PC-3 (cell line): ENCODE measurements around the gene USP53. TPM values are rescaled to one million over a fixed set of nuclear protein-coding genes. Genes with fewer than 3 reads are reported as not detected.

Experiments
- ATAC-seq: fragments of 200-7000 bp; cut with Tn5 transposase; 2 replicates; pipeline ENCODE4 v1.9.1; 2020; ENCODE audit warnings: mild to moderate bottlenecking, moderate library complexity
- BruUV-seq: library from RNA; stranded (reverse); fragments of 400-500 nt; replicated peaks from 2 replicates; lab custom pipeline; 2021; lab: Mats Ljungman, UMichigan
- CTCF ChIA-PET: fragments of 300-600 bp; sonication (Branson Sonifier 250); formaldehyde crosslinking; loops from one replicate; lab custom pipeline; 2022; ENCODE audit warnings: antibody characterized with exemption; lab: Charles Lee
- POLR2A ChIA-PET: fragments of 300-600 bp; sonication (Branson Sonifier 250); formaldehyde crosslinking; loops from one replicate; lab custom pipeline; 2022; ENCODE audit warnings: antibody characterized with exemption; ENCODE audit not compliant: unreplicated experiment; lab: Charles Lee
- DNase-seq: peaks from one replicate; pipeline ENCODE4 v3.0.0-alpha.2; 2015
- H2AFZ ChIP-seq: fragments of 300-600 bp; sonication (generic); 2 replicates; pipeline ENCODE4 v1.6.0; 2016; ENCODE audit warnings: antibody characterized with exemption, low read length
- H3F3A ChIP-seq: fragments of 300-600 bp; sonication (generic); one replicate; pipeline ENCODE4 v1.6.0; 2017; ENCODE audit warnings: antibody characterized with exemption, low read length, control low read depth, mild to moderate bottlenecking; ENCODE audit not compliant: unreplicated experiment
- H3K27ac ChIP-seq: fragments of 300-600 bp; sonication (generic); 2 replicates; pipeline ENCODE4 v1.5.1; 2016; ENCODE audit warnings: mild to moderate bottlenecking, low read length
- H3K27me3 ChIP-seq: fragments of 300-600 bp; sonication (generic); 2 replicates; pipeline ENCODE4 v1.6.1; 2016; ENCODE audit warnings: low read length, mixed read lengths
- H3K36me3 ChIP-seq: fragments of 300-600 bp; sonication (generic); 2 replicates; pipeline ENCODE4 v1.6.1; 2016; ENCODE audit warnings: low read depth, mixed run types, low read length, mixed read lengths
- H3K4me1 ChIP-seq: fragments of 300-600 bp; sonication (generic); 2 replicates; pipeline ENCODE4 v1.5.1; 2016; ENCODE audit warnings: low read length; ENCODE audit not compliant: insufficient read depth
- H3K4me2 ChIP-seq: fragments of 300-600 bp; sonication (generic); 2 replicates; pipeline ENCODE4 v1.6.0; 2016; ENCODE audit warnings: low read length
- H3K4me3 ChIP-seq: fragments of 300-600 bp; sonication (generic); 2 replicates; pipeline ENCODE4 v1.5.1; 2016; ENCODE audit warnings: mild to moderate bottlenecking, low read length, mixed read lengths
- H3K79me2 ChIP-seq: fragments of 300-600 bp; sonication (generic); 2 replicates; pipeline ENCODE4 v1.6.1; 2017; ENCODE audit warnings: low read length, mixed read lengths
- H3K9ac ChIP-seq: fragments of 300-600 bp; sonication (generic); 2 replicates; pipeline ENCODE4 v1.6.0; 2016; ENCODE audit warnings: mild to moderate bottlenecking, low read length
- H3K9me2 ChIP-seq: fragments of 300-600 bp; sonication (generic); replicated peaks from 2 replicates; pipeline ENCODE4 v1.6.1; 2016; ENCODE audit warnings: mixed run types, low read length, mixed read lengths
- H3K9me3 ChIP-seq: fragments of 300-600 bp; sonication (generic); 2 replicates; pipeline ENCODE4 v1.6.1; 2016; ENCODE audit warnings: low read length, mixed read lengths
- H4K20me1 ChIP-seq: fragments of 300-600 bp; sonication (generic); 2 replicates; pipeline ENCODE4 v1.6.1; 2016; ENCODE audit warnings: low read length, mixed read lengths
- CTCF ChIP-seq: fragments of 300-600 bp; sonication (generic); conservative IDR thresholded peaks from 2 replicates; pipeline ENCODE4 v1.5.1; 2017; ENCODE audit warnings: antibody characterized with exemption, low read depth, mild to moderate bottlenecking, low read length
- EZH2 ChIP-seq: fragments of 300-600 bp; sonication (generic); IDR thresholded peaks from one replicate; pipeline ENCODE4 v1.6.1; 2017; ENCODE audit warnings: antibody characterized with exemption, mild to moderate bottlenecking, low read length; ENCODE audit not compliant: unreplicated experiment
- EZH2phosphoT487 ChIP-seq: fragments of 300-600 bp; sonication (generic); IDR thresholded peaks from 2 replicates; pipeline ENCODE4 v1.6.1; 2018; ENCODE audit warnings: mild to moderate bottlenecking, antibody characterized with exemption, low read length, borderline replicate concordance
- intact Hi-C: fragments of 100-400 bp; cut with micrococcal nuclease; formaldehyde crosslinking; loops from 2 replicates; pipeline ENCODE4 v1.9.0; 2023
- total RNA-seq: library from RNA; depleted of rRNA; stranded (reverse); fragments of >200 nt; gene quantifications from 2 replicates; pipeline ENCODE4 v1.2.3, GENCODE V29; 2014

The USP53 gene
- total RNA-seq, 1 experiment from 2014 or later: 8.7 TPM

- H3K36me3 ChIP-seq: no peaks in the 10 kb centered on the region
- no peak overlapping the region for H2AFZ ChIP-seq
- no peaks in the 10 kb centered on the region for H3K27me3 ChIP-seq
- intact Hi-C loops: no loop called here
- no peak overlapping the region for H3K27ac ChIP-seq
- no peak overlapping the region for H3K9ac ChIP-seq
- no peaks in the 10 kb centered on the region for H4K20me1 ChIP-seq
- H3K79me2 ChIP-seq: peaks cover 21% of the 10 kb centered on the region
- no peaks in the 10 kb centered on the region for H3F3A ChIP-seq
- ATAC-seq (no peak), DNase-seq (no peak)
- CTCF ChIA-PET: no interaction called here
- no peak for TF ChIP-seq EZH2phosphoT487
- no peaks in the 10 kb centered on the region for H3K9me3 ChIP-seq
- no peaks in the 10 kb centered on the region for H3K9me2 ChIP-seq
- H3K4me2 ChIP-seq: no peak overlapping the region
- POLR2A ChIA-PET: no interaction called here
- no peak overlapping the region for H3K4me3 ChIP-seq
- BruUV-seq: no TSS peak
- H3K4me1 ChIP-seq: no peaks in the 10 kb centered on the region
These were observed 19.8 kb downstream of the USP53 start for GRCh38 chr4:119232286-119232685.

- TF ChIP-seq CTCF: no peak
- no peak for TF ChIP-seq EZH2phosphoT487
- no peaks in the 10 kb centered on the region for H3F3A ChIP-seq
- no peak overlapping the region for H3K9ac ChIP-seq
- no peaks in the 10 kb centered on the region for H3K36me3 ChIP-seq
- no peaks in the 10 kb centered on the region for H3K9me2 ChIP-seq
- H3K4me3 ChIP-seq: no peak overlapping the region
- H3K79me2 ChIP-seq: peaks cover 21% of the 10 kb centered on the region
- DNase-seq (no peak), ATAC-seq (no peak)
- no TSS peak for BruUV-seq
- H3K4me2 ChIP-seq: no peak overlapping the region
- H4K20me1 ChIP-seq: no peaks in the 10 kb centered on the region
- no peak overlapping the region for H2AFZ ChIP-seq
- CTCF ChIA-PET: no interaction called here
- intact Hi-C loops: no loop called here
- POLR2A ChIA-PET: no interaction called here
- no peak overlapping the region for H3K27ac ChIP-seq
- H3K9me3 ChIP-seq: no peaks in the 10 kb centered on the region
- no peaks in the 10 kb centered on the region for H3K4me1 ChIP-seq
- H3K27me3 ChIP-seq: no peaks in the 10 kb centered on the region
These were observed 20.7 kb downstream of the USP53 start for GRCh38 chr4:119233191-119233590.

DNA sequence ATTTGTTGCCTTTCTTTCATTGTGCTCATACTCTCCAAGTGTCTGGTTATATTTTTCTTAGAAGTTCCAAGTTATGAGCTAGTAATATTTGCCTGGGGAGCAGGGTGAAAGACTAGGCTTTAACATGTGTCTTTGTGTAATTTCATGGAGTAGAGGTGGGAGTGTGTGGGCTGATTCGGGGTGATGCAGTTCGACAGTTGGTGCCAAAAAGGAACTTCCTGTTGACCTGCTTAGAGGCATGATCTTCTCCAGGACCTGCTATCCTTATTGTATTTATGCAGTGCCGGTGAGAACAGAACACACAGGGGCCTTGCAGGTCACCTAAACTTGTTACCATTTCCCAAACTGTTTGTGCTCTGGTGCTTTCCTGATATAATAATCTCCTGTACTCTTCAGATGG is 21.2 kb downstream of the USP53 start:
- BruUV-seq: no TSS peak
- ChIA-PET POLR2A (no interaction called here), CTCF (no interaction called here)
- Histone ChIP-seq H3K9me3 (no peaks in the 10 kb centered on the region), H3K36me3 (no peaks in the 10 kb centered on the region), H3K27me3 (no peaks in the 10 kb centered on the region), H3K79me2 (peaks cover 21% of the 10 kb centered on the region), H2AFZ (no peak overlapping the region), H3K9me2 (no peaks in the 10 kb centered on the region), H3K4me1 (no peaks in the 10 kb centered on the region), H3K27ac (no peak overlapping the region), H3F3A (no peaks in the 10 kb centered on the region), H3K4me3 (no peak overlapping the region), H3K4me2 (no peak overlapping the region), H4K20me1 (no peaks in the 10 kb centered on the region), H3K9ac (no peak overlapping the region)
- intact Hi-C loops: no loop called here
- ATAC-seq: no peak
- no peak for TF ChIP-seq EZH2phosphoT487
- no peak for TF ChIP-seq CTCF
- TF ChIP-seq EZH2: no peak
- no peak for DNase-seq
